Heart left ventricle (tissue), 13 donors: ENCODE data around the gene RHBDD2.

Experiments used
- CTCF ChIP-seq, 12 donors: fragments of 200-600 bp; sonication (generic) in 4 of 12; IDR thresholded peaks; one replicate each; pipeline versions ENCODE4 v1.5.0 to v1.8.0; 2018 to 2022; ENCODE audit warnings: antibody characterized with exemption in 12 of 12, mild to moderate bottlenecking in 5 of 12
- POLR2A ChIP-seq, 2 donors: fragments of 450-650 bp; IDR thresholded peaks; one replicate each; pipeline ENCODE4 v1.6.1; 2017; ENCODE audit warnings: antibody characterized with exemption in 2 of 2, mild to moderate bottlenecking in 2 of 2, moderate library complexity in 2 of 2
- donor health status: ischemic (EF 13 %, LVEDD 7.1; RV severe dilation, severe dysfunction).
- donor health status: DM: no; HTN: yes; CAD: no.
- donor health status: DM: no; HTN: no; CAD: no.
- donor health status: ischemic (EF 25% LVEDD 6.9; RV normal size, moderate dysfunction).
- donor health status: ischemic (EF 25% LVEDD 5.7; RV mildly dilated, moderate dysfunction).
- donor health status: ischemic (EF 35%, LVEDD 5.7; RV mildly dilated, moderate dysfunction).
- donor health status: nonischemic (EF 11% LVEDD 7.7; RV severe dilation, severe dysfunction).
- donor health status: DM: yes; HTN: yes; CAD: no.
- donor health status: PGD.
- donor health status: ischemic (EF 29% LVEDD 5.4; RV normal size, mild dysfunction).
- donor health status: nonischemic (EF 23%, LVEDD 6.1; RV moderate dilation, normal function).

GRCh38 chr7:75892634-75893272 is 13.9 kb downstream of the RHBDD2 start:
- no peak for TF ChIP-seq POLR2A (IDR thresholded peaks at IDR 0.05)
- no peak for TF ChIP-seq CTCF (IDR thresholded peaks at IDR 0.05)
